ENCODE results near the gene CHI3L1. TPM values are rescaled to one million over a fixed set of nuclear protein-coding genes. Genes with fewer than 3 reads are reported as not detected.

The CHI3L1 gene
- total RNA-seq, 3 donors from 2014 or later, result 0.58 to 10.8 (median 1.8) TPM

- no peak for TF ChIP-seq CTCF (IDR thresholded peaks at IDR 0.05)
These were observed 56.0 kb downstream of the CHI3L1 start for GRCh38 chr1:203130358-203130985.

GRCh38 chr1:203129501-203130231 is 56.8 kb downstream of the CHI3L1 start:
- Histone ChIP-seq H3K9me3 (no peaks in the 10 kb centered on the region), H3K4me3 (no peak overlapping the region), H3K4me1 (ENCODE audit: low read depth) (peaks cover 17% of the 10 kb centered on the region), H3K36me3 (ENCODE audit: low read depth) (no peaks in the 10 kb centered on the region)
- peak in 1 of 3 donors; percentile 42 for DNase-seq
- ATAC-seq, result no peak
- no peak for TF ChIP-seq CTCF (IDR thresholded peaks at IDR 0.05)
- intact Hi-C loops (cut with DNase I, micrococcal nuclease), result no loop called here

More at GRCh38 chr1:203130358-203130985, 56.0 kb downstream of the CHI3L1 start:
- no peaks in the 10 kb centered on the region for H3K36me3 ChIP-seq (ENCODE audit: low read depth)
- intact Hi-C loops (cut with DNase I, micrococcal nuclease), result no loop called here
- peaks cover 17% of the 10 kb centered on the region for H3K4me1 ChIP-seq (ENCODE audit: low read depth)
- H3K4me3 ChIP-seq, result no peak overlapping the region
- H3K9me3 ChIP-seq, result no peaks in the 10 kb centered on the region
- no peak for DNase-seq
- no peak for ATAC-seq

Other genes with a start within 250 kb of the CHI3L1 start
- gene ADIPOR1, start 228.4 kb downstream of the CHI3L1 start, total RNA-seq, result 10 to 100 TPM; 61.6 to 78.4 (median 65.8) TPM
- 10 to 100 TPM; 22.6 to 44.8 (median 28.4) TPM for gene CYB5R1, start 219.4 kb downstream of the CHI3L1 start, total RNA-seq
- 100 to 1,000 TPM in 1 of 3 donors, 10 to 100 TPM in 2; 73.9 to 108 (median 93.2) TPM for gene TMEM183A, start 179.3 kb downstream of the CHI3L1 start, total RNA-seq
- 1 to 10 TPM in 1 of 3 donors, under 1 TPM in 2; 0.43 to 4.0 (median 0.60) TPM for gene PPFIA4, start 160.2 kb downstream of the CHI3L1 start, total RNA-seq
- gene MYOG, start 100.7 kb downstream of the CHI3L1 start, total RNA-seq, result not detected
- 1 to 10 TPM in 1 of 3 donors, under 1 TPM in 2; 0.53 to 1.3 (median 0.78) TPM for gene ADORA1, start 59.0 kb downstream of the CHI3L1 start, total RNA-seq
- gene MYBPH, start 10.9 kb downstream of the CHI3L1 start, total RNA-seq, result not detected
- under 1 TPM in 2 of 3 donors, not detected in 1; 0.13 to 0.96 TPM for gene CHIT1, start 43.0 kb upstream of the CHI3L1 start, total RNA-seq
- 100 to 1,000 TPM in 1 of 3 donors, 10 to 100 TPM in 2; 65.7 to 406 (median 69.1) TPM for gene BTG2, start 118.8 kb upstream of the CHI3L1 start, total RNA-seq
- 10 to 100 TPM; 26.6 to 45.7 (median 33.3) TPM for gene FMOD, start 164.4 kb upstream of the CHI3L1 start, total RNA-seq